NB4 (cell line): ENCODE measurements around the gene INO80.
"Not testable (repeated sequence)": the region's sequence is repeated elsewhere in the genome, so short reads cannot be mapped to it uniquely, and the experiment has no call there.

ENCODE experiments used
- POLR2A ChIP-seq: IDR thresholded peaks from 2 replicates; pipeline ENCODE4 v1.6.1; 2011; ENCODE audit warnings: mild to moderate bottlenecking; ENCODE audit not compliant: insufficient read length; ENCODE audit errors: extremely low read depth
- TF ChIP-seq, protein P1 (sequence below): IDR thresholded peaks from one replicate; pipeline ENCODE4 v1.5.1; 2012; ENCODE audit warnings: low read depth, low read length

DNA sequence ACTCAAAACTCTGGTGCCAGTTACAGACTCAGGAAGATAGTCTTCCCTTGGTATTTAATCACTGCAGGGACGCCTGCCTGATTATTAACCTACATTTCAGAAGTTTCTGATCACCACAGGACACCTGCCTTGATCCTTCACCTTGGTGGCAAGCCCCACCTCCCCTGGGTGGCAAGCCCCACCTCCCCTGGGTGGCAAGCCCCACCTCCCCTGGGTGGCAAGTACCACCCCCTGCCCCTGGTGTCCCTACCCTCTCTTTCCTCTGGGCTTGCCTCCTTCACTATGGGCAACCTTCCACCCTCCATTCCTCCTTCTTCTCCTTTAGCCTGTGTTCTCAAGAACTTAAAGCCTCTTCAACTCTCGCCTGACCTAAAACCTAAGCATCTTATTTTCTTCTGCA lies 16.0 kb upstream of the INO80 start:
- TF ChIP-seq, protein P1, sequence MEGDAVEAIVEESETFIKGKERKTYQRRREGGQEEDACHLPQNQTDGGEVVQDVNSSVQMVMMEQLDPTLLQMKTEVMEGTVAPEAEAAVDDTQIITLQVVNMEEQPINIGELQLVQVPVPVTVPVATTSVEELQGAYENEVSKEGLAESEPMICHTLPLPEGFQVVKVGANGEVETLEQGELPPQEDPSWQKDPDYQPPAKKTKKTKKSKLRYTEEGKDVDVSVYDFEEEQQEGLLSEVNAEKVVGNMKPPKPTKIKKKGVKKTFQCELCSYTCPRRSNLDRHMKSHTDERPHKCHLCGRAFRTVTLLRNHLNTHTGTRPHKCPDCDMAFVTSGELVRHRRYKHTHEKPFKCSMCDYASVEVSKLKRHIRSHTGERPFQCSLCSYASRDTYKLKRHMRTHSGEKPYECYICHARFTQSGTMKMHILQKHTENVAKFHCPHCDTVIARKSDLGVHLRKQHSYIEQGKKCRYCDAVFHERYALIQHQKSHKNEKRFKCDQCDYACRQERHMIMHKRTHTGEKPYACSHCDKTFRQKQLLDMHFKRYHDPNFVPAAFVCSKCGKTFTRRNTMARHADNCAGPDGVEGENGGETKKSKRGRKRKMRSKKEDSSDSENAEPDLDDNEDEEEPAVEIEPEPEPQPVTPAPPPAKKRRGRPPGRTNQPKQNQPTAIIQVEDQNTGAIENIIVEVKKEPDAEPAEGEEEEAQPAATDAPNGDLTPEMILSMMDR: not testable (repeated sequence)
- not testable (repeated sequence) for TF ChIP-seq POLR2A
